Measurements from ENCODE around the gene CFAP54.

DNA sequence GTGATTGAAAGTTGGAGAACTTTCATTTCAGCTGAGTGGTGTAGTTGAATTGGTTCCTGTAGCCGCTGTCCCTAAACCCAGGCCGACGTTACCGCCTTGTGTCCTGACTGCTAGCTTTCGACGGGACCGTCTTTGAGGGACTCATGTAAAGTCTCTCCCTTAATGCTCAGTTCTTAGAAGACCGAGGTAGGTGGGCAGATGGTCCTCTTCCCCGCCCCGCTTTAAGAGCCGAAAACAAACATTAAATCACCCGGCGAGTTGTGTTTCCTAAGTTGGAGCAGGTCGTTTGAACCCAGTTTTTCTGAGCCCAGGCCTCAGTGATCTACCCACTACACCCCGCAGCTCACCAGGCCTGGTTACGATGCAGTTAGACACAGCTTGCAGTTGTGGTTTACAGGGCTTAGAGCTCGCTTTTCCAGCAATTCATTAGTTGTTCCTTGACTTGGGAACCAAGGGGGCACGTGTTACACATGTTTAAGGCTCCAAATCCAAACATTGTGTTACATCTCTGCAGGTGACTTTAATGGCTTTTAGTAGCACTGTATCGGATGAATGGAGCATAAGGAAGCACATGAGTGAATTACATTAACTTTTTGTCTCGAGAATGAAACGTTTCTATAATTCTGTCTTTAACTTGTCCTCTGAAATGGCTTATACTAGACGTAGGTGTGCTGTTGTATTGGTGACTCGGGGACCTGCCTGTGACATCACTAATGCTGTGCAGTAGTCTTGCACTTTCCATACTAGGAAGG lies 418.5 kb downstream of the CFAP54 start:
- TF ChIP-seq, protein P1, sequence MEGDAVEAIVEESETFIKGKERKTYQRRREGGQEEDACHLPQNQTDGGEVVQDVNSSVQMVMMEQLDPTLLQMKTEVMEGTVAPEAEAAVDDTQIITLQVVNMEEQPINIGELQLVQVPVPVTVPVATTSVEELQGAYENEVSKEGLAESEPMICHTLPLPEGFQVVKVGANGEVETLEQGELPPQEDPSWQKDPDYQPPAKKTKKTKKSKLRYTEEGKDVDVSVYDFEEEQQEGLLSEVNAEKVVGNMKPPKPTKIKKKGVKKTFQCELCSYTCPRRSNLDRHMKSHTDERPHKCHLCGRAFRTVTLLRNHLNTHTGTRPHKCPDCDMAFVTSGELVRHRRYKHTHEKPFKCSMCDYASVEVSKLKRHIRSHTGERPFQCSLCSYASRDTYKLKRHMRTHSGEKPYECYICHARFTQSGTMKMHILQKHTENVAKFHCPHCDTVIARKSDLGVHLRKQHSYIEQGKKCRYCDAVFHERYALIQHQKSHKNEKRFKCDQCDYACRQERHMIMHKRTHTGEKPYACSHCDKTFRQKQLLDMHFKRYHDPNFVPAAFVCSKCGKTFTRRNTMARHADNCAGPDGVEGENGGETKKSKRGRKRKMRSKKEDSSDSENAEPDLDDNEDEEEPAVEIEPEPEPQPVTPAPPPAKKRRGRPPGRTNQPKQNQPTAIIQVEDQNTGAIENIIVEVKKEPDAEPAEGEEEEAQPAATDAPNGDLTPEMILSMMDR (conservative IDR thresholded peaks at IDR 0.05; ENCODE audit: low read depth in 2 of 2): no peak
- no peak for TF ChIP-seq POLR2AphosphoS5 (IDR thresholded peaks at IDR 0.05; ENCODE audit: low read depth)
- TF ChIP-seq, protein P2, sequence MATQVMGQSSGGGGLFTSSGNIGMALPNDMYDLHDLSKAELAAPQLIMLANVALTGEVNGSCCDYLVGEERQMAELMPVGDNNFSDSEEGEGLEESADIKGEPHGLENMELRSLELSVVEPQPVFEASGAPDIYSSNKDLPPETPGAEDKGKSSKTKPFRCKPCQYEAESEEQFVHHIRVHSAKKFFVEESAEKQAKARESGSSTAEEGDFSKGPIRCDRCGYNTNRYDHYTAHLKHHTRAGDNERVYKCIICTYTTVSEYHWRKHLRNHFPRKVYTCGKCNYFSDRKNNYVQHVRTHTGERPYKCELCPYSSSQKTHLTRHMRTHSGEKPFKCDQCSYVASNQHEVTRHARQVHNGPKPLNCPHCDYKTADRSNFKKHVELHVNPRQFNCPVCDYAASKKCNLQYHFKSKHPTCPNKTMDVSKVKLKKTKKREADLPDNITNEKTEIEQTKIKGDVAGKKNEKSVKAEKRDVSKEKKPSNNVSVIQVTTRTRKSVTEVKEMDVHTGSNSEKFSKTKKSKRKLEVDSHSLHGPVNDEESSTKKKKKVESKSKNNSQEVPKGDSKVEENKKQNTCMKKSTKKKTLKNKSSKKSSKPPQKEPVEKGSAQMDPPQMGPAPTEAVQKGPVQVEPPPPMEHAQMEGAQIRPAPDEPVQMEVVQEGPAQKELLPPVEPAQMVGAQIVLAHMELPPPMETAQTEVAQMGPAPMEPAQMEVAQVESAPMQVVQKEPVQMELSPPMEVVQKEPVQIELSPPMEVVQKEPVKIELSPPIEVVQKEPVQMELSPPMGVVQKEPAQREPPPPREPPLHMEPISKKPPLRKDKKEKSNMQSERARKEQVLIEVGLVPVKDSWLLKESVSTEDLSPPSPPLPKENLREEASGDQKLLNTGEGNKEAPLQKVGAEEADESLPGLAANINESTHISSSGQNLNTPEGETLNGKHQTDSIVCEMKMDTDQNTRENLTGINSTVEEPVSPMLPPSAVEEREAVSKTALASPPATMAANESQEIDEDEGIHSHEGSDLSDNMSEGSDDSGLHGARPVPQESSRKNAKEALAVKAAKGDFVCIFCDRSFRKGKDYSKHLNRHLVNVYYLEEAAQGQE (IDR thresholded peaks at IDR 0.05; ENCODE audit: unreplicated experiment): no peak
- TF ChIP-seq CREB1 (CRISPR knock-in tag; IDR thresholded peaks at IDR 0.05; ENCODE audit: low read depth): no peak
- TF ChIP-seq EZH2 (IDR thresholded peaks at IDR 0.05; ENCODE audit: low read depth, unreplicated experiment): no peak
- no peak for TF ChIP-seq ZNF114 (CRISPR knock-in tag; IDR thresholded peaks at IDR 0.05)
- no peak for TF ChIP-seq JUNB (IDR thresholded peaks at IDR 0.05; ENCODE audit: unreplicated experiment)
- TF ChIP-seq EZH2phosphoT487 (IDR thresholded peaks at IDR 0.05; ENCODE audit: unreplicated experiment): no peak
